ENCODE results near the gene CNTNAP5.

DNA sequence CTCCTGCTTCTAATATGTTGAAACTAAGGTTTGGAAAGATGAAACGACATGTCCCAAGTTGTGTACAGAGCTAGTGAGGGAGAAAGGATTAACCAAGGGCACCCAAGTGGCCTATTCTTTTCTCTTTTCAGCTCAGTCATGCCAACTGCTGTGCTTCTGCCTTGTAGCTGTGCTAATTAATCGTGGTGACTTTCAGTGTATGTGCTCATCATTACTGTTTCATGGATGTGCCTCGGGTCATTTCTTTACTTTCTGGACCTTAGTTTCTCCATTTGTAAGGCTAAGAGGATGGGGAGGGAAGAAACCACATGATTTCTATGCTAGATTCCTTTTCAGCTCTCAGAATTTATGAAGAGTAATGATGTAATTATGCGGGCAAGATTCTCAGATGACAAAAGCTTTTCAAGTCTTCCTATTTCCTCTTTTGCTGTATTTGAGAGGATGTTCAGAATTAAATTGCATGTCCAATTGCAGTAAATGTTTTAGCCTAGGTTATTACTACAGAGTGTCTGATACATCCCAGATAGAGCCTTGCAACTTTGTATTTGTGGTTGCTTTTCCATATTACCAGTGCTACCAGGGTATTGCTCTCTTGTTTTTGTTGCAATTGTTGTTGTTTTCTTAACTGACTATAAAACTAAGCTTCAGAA lies 621.2 kb downstream of the CNTNAP5 start:
- TF ChIP-seq JUN (IDR thresholded peaks at IDR 0.05; ENCODE audit: borderline replicate concordance, insufficient read depth, insufficient read length, low read depth) (no peak), POLR2AphosphoS5 (IDR thresholded peaks at IDR 0.05; ENCODE audit: insufficient read depth, low read depth, low read length) (no peak), POLR2A (IDR thresholded peaks at IDR 0.05; ENCODE audit: low read depth, low read length) (no peak), EZH2 (IDR thresholded peaks at IDR 0.05; ENCODE audit: borderline replicate concordance, low read depth, low read length, severe bottlenecking) (no peak), MYC (IDR thresholded peaks at IDR 0.05; ENCODE audit: low read depth, low read length) (no peak)
- TF ChIP-seq, protein P1, sequence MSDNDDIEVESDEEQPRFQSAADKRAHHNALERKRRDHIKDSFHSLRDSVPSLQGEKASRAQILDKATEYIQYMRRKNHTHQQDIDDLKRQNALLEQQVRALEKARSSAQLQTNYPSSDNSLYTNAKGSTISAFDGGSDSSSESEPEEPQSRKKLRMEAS (IDR thresholded peaks at IDR 0.05; ENCODE audit: insufficient read depth, insufficient read length): no peak
- TF ChIP-seq, protein P2, sequence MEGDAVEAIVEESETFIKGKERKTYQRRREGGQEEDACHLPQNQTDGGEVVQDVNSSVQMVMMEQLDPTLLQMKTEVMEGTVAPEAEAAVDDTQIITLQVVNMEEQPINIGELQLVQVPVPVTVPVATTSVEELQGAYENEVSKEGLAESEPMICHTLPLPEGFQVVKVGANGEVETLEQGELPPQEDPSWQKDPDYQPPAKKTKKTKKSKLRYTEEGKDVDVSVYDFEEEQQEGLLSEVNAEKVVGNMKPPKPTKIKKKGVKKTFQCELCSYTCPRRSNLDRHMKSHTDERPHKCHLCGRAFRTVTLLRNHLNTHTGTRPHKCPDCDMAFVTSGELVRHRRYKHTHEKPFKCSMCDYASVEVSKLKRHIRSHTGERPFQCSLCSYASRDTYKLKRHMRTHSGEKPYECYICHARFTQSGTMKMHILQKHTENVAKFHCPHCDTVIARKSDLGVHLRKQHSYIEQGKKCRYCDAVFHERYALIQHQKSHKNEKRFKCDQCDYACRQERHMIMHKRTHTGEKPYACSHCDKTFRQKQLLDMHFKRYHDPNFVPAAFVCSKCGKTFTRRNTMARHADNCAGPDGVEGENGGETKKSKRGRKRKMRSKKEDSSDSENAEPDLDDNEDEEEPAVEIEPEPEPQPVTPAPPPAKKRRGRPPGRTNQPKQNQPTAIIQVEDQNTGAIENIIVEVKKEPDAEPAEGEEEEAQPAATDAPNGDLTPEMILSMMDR (IDR thresholded peaks at IDR 0.05; ENCODE audit: extremely low read depth in 1 of 2, insufficient read depth in 1 of 2, low read depth in 1 of 2, low read length in 2 of 2): no peak

All from endothelial cell of umbilical vein (primary cell).